Hepatocyte (in vitro differentiated cells): ENCODE results near the gene FAXC. TPM values are rescaled to one million over a fixed set of nuclear protein-coding genes. Genes with fewer than 3 reads are reported as not detected.

ENCODE experiments used
- polyA plus RNA-seq: library from polyadenylated mRNA; unstranded; fragments of >200 nt; fragmentation: Nextera tagmentation; extraction: Ambion mirVana; gene quantifications from 2 replicates; pipeline ENCODE4 v1.2.1, GENCODE V29; 2016
- total RNA-seq: library from RNA; depleted of rRNA; stranded (reverse); fragments of >200 nt; gene quantifications from 2 replicates; pipeline ENCODE4 v1.2.3, GENCODE V29; 2014

Gene FAXC
- total and polyA plus RNA-seq, 2 experiments from 2014 or later = 8.3 to 8.9 TPM

Other genes with a start within 250 kb of the FAXC start
- 5.7 and 5.9 TPM in 2 replicates for gene COQ3, start 44.5 kb upstream of the FAXC start, total RNA-seq
- gene COQ3, start 44.5 kb upstream of the FAXC start, polyA plus RNA-seq = 4.7 and 8.2 TPM in 2 replicates
- 80.8 and 85.7 TPM in 2 replicates for gene PNISR, start 75.6 kb upstream of the FAXC start, total RNA-seq
- gene PNISR, start 75.6 kb upstream of the FAXC start, polyA plus RNA-seq = 88.7 and 117 TPM in 2 replicates
- gene USP45, start 165.7 kb upstream of the FAXC start, total RNA-seq = 10.3 and 14.2 TPM in 2 replicates
- 5.8 and 8.8 TPM in 2 replicates for gene USP45, start 165.7 kb upstream of the FAXC start, polyA plus RNA-seq
- 98.8 and 102 TPM in 2 replicates for gene CCNC, start 219.0 kb upstream of the FAXC start, total RNA-seq
- gene CCNC, start 219.0 kb upstream of the FAXC start, polyA plus RNA-seq = 57.1 and 59.5 TPM in 2 replicates